Mesendoderm (in vitro differentiated cells): ENCODE data around the gene NUAK2. TPM values are rescaled to one million over a fixed set of nuclear protein-coding genes. Genes with fewer than 3 reads are reported as not detected.

Experiments
- DNase-seq: peaks from one replicate; pipeline ENCODE4 v3.0.0; 2013
- H2AK5ac ChIP-seq: 2 replicates; pipeline ENCODE4 v1.6.1; 2013; ENCODE audit warnings: low read length, inconsistent platforms
- H2BK120ac ChIP-seq: 2 replicates; pipeline ENCODE4 v1.6.1; 2013; ENCODE audit warnings: low read depth, mild to moderate bottlenecking, low read length, moderate library complexity, mixed read lengths
- H2BK15ac ChIP-seq: replicated peaks from 2 replicates; pipeline ENCODE4 v1.6.1; 2013; ENCODE audit warnings: low read depth, mild to moderate bottlenecking, moderate library complexity
- H2BK5ac ChIP-seq: 2 replicates; pipeline ENCODE4 v1.6.1; 2013; ENCODE audit warnings: low read length, inconsistent platforms
- H3K18ac ChIP-seq: 2 replicates; pipeline ENCODE4 v1.6.1; 2013; ENCODE audit warnings: mild to moderate bottlenecking, low read length, mixed read lengths
- H3K23ac ChIP-seq: one replicate; pipeline ENCODE4 v1.6.1; 2013; ENCODE audit warnings: low read length
- H3K27ac ChIP-seq: 2 replicates; pipeline ENCODE4 v1.5.1; 2013; ENCODE audit warnings: low read depth, mild to moderate bottlenecking, inconsistent platforms, low read length, moderate library complexity
- H3K27me3 ChIP-seq: 2 replicates; pipeline ENCODE4 v1.6.1; 2013; ENCODE audit warnings: low read length, control low read depth, mild to moderate bottlenecking, inconsistent platforms; ENCODE audit not compliant: insufficient read depth, poor library complexity
- H3K36me3 ChIP-seq: 2 replicates; pipeline ENCODE4 v1.6.1; 2013; ENCODE audit warnings: low read length, inconsistent platforms; ENCODE audit not compliant: control insufficient read depth, insufficient read depth
- H3K4ac ChIP-seq: one replicate; pipeline ENCODE4 v1.6.1; 2013; ENCODE audit warnings: low read depth, mild to moderate bottlenecking, low read length, moderate library complexity
- H3K4me1 ChIP-seq: 2 replicates; pipeline ENCODE4 v1.6.1; 2013; ENCODE audit warnings: low read depth, low read length, inconsistent platforms; ENCODE audit not compliant: control insufficient read depth
- H3K4me2 ChIP-seq: 2 replicates; pipeline ENCODE4 v1.6.1; 2013; ENCODE audit warnings: low read length
- H3K4me3 ChIP-seq: 2 replicates; pipeline ENCODE4 v1.5.1; 2013; ENCODE audit warnings: mild to moderate bottlenecking, low read length
- H3K56ac ChIP-seq: one replicate; pipeline ENCODE4 v1.6.1; 2013; ENCODE audit warnings: low read length
- H3K79me1 ChIP-seq: 2 replicates; pipeline ENCODE4 v1.6.1; 2013; ENCODE audit warnings: low read length, inconsistent platforms
- H3K79me2 ChIP-seq: 2 replicates; pipeline ENCODE4 v1.6.1; 2013; ENCODE audit warnings: mild to moderate bottlenecking, low read length; ENCODE audit not compliant: control insufficient read depth, insufficient read depth
- H3K9ac ChIP-seq: 2 replicates; pipeline ENCODE4 v1.6.1; 2013; ENCODE audit warnings: low read length, inconsistent platforms
- H4K5ac ChIP-seq: one replicate; pipeline ENCODE4 v1.6.1; 2013; ENCODE audit warnings: low read length
- H4K8ac ChIP-seq: one replicate; pipeline ENCODE4 v1.6.1; 2013; ENCODE audit warnings: low read depth, mild to moderate bottlenecking, control low read depth, low read length, moderate library complexity
- WGBS: extraction: QIAGEN DNeasy Blood & Tissue Kit; methylation state at CpG from one replicate; pipeline ENCODE4 v1.1.7; 2013; ENCODE audit warnings: low lambda C conversion rate, missing lambda C conversion rate; ENCODE audit not compliant: insufficient coverage; ENCODE audit errors: extremely low coverage; 5-methylcytosine and 5-hydroxymethylcytosine counted together
- polyA plus RNA-seq, 2 experiments: library from polyadenylated mRNA; stranded (reverse); fragments of 200-250 nt; gene quantifications; one replicate each; pipeline ENCODE4 v1.2.3, GENCODE V29; 2013

NUAK2 gene
- polyA plus RNA-seq (2013, experiment 1 of 2), result 11.0 TPM
- 11.3 TPM for polyA plus RNA-seq (2013, experiment 2 of 2)

- DNase-seq, result peak; percentile 99
- H3K4ac ChIP-seq, result no peak within 1 kb of the TSS
- peak within 1 kb of the TSS; percentile 18 for H3K27ac ChIP-seq
- H3K4me1 ChIP-seq, result peaks cover 20% of the 10 kb centered on the region
- H3K9ac ChIP-seq, result peak within 1 kb of the TSS; percentile 90
- no peak within 1 kb of the TSS for H2BK120ac ChIP-seq
- peak within 1 kb of the TSS; percentile 95 for H3K4me2 ChIP-seq
- peaks cover 49% of the 10 kb centered on the region for H3K79me2 ChIP-seq
- no peaks in the 10 kb centered on the region for H3K27me3 ChIP-seq
- H3K23ac ChIP-seq, result peak within 1 kb of the TSS; percentile 11
- no peak within 1 kb of the TSS for H2AK5ac ChIP-seq
- no peak within 1 kb of the TSS for H2BK15ac ChIP-seq
- no peaks in the 10 kb centered on the region for H3K36me3 ChIP-seq
- peak within 1 kb of the TSS; percentile 91 for H3K56ac ChIP-seq
- H3K4me3 ChIP-seq, result peak within 1 kb of the TSS; percentile 87
- H3K18ac ChIP-seq, result peak within 1 kb of the TSS; percentile 43
- WGBS, result no CpG with 5 or more reads among the region's 75 CpGs
- H4K8ac ChIP-seq, result no peak within 1 kb of the TSS
- no peak within 1 kb of the TSS for H4K5ac ChIP-seq
- no peak within 1 kb of the TSS for H2BK5ac ChIP-seq
- H3K79me1 ChIP-seq, result peaks cover 6% of the 10 kb centered on the region
Measured at GRCh38 chr1:205321162-205321958, at the start of gene NUAK2. NUAK2 (minus strand) TSS chr1:205321745; CDS start chr1:205321628, 117 bp downstream.

DNA sequence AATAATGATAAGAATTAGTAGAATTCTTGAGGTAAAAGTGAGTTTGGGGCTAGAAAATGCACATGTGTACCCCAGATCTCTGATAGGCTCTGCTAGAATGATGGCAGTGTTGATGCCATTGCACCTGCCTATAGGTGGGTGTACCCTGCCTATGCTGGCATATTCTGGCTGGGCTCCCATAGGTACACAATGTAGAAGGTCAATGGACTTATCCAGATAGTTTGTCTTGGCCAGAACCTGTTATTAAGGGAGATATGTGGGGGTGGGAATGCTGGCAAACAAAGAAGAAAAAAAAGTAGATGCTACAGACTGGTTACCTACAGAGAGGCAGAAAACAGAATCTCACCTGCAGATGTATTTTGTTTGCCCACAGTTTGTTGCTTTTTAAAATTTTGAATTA, 49.2 kb upstream of the NUAK2 start:
- H2AK5ac ChIP-seq, result no peak overlapping the region
- H3K79me1 ChIP-seq, result no peaks in the 10 kb centered on the region
- no peak overlapping the region for H3K18ac ChIP-seq
- H3K4me2 ChIP-seq, result no peak overlapping the region
- no peak overlapping the region for H4K5ac ChIP-seq
- peaks cover 2% of the 10 kb centered on the region for H3K4me1 ChIP-seq
- no peak overlapping the region for H3K4ac ChIP-seq
- H3K9ac ChIP-seq, result no peak overlapping the region
- no peaks in the 10 kb centered on the region for H3K36me3 ChIP-seq
- H3K27me3 ChIP-seq, result no peaks in the 10 kb centered on the region
- no peak overlapping the region for H3K23ac ChIP-seq
- no peak overlapping the region for H3K56ac ChIP-seq
- no peaks in the 10 kb centered on the region for H3K79me2 ChIP-seq
- H2BK15ac ChIP-seq, result no peak overlapping the region
- H3K27ac ChIP-seq, result no peak overlapping the region
- no peak for DNase-seq
- no peak overlapping the region for H3K4me3 ChIP-seq
- H2BK5ac ChIP-seq, result no peak overlapping the region
- no peak overlapping the region for H2BK120ac ChIP-seq
- H4K8ac ChIP-seq, result no peak overlapping the region

DNA sequence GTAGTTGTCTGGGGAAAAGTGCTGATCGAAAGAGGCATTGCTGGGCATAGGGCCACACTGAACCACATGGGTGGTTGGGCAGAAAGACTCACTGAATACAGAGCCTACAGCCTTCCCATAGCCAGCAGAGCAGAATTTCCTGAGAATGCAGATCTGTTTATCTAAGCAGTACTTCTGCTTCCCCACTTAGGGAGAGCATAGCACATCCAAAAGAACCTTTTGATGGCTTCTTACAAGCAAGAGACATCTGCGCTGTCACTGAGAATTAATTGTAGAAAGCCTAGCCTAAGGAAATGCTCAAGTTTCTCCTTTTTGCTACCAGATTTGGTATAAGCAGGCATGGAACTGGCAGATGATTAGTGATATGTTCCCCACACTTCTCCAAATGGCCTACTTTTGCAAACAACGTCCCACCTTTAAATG, 48.2 kb upstream of the NUAK2 start:
- H4K5ac ChIP-seq, result no peak overlapping the region
- no peak overlapping the region for H3K23ac ChIP-seq
- H3K4ac ChIP-seq, result no peak overlapping the region
- no peak overlapping the region for H4K8ac ChIP-seq
- no peak overlapping the region for H3K9ac ChIP-seq
- no peak overlapping the region for H3K56ac ChIP-seq
- H3K79me1 ChIP-seq, result no peaks in the 10 kb centered on the region
- H2BK5ac ChIP-seq, result no peak overlapping the region
- no peak overlapping the region for H3K4me2 ChIP-seq
- no CpG with 5 or more reads among the region's 3 CpGs for WGBS
- H3K4me1 ChIP-seq, result peaks cover 2% of the 10 kb centered on the region
- H3K18ac ChIP-seq, result no peak overlapping the region
- H2AK5ac ChIP-seq, result no peak overlapping the region
- no peak overlapping the region for H2BK120ac ChIP-seq
- no peak overlapping the region for H3K4me3 ChIP-seq
- H2BK15ac ChIP-seq, result no peak overlapping the region
- H3K36me3 ChIP-seq, result no peaks in the 10 kb centered on the region
- H3K79me2 ChIP-seq, result no peaks in the 10 kb centered on the region
- H3K27ac ChIP-seq, result no peak overlapping the region
- no peaks in the 10 kb centered on the region for H3K27me3 ChIP-seq
- DNase-seq, result no peak

GRCh38 chr1:205368478-205368877, 46.9 kb upstream of the NUAK2 start:
- no peaks in the 10 kb centered on the region for H3K27me3 ChIP-seq
- DNase-seq, result no peak
- no peak overlapping the region for H3K4me2 ChIP-seq
- H2AK5ac ChIP-seq, result no peak overlapping the region
- no peak overlapping the region for H3K23ac ChIP-seq
- no peak overlapping the region for H3K18ac ChIP-seq
- H2BK120ac ChIP-seq, result no peak overlapping the region
- no peak overlapping the region for H3K27ac ChIP-seq
- H3K4me1 ChIP-seq, result peaks cover 2% of the 10 kb centered on the region
- H3K4me3 ChIP-seq, result no peak overlapping the region
- no peak overlapping the region for H3K56ac ChIP-seq
- no peak overlapping the region for H4K5ac ChIP-seq
- H2BK5ac ChIP-seq, result no peak overlapping the region
- H3K4ac ChIP-seq, result no peak overlapping the region
- H3K79me2 ChIP-seq, result no peaks in the 10 kb centered on the region
- H2BK15ac ChIP-seq, result no peak overlapping the region
- H3K79me1 ChIP-seq, result no peaks in the 10 kb centered on the region
- no peaks in the 10 kb centered on the region for H3K36me3 ChIP-seq
- H4K8ac ChIP-seq, result no peak overlapping the region
- no peak overlapping the region for H3K9ac ChIP-seq
- no CpG with 5 or more reads among the region's 6 CpGs for WGBS

DNA sequence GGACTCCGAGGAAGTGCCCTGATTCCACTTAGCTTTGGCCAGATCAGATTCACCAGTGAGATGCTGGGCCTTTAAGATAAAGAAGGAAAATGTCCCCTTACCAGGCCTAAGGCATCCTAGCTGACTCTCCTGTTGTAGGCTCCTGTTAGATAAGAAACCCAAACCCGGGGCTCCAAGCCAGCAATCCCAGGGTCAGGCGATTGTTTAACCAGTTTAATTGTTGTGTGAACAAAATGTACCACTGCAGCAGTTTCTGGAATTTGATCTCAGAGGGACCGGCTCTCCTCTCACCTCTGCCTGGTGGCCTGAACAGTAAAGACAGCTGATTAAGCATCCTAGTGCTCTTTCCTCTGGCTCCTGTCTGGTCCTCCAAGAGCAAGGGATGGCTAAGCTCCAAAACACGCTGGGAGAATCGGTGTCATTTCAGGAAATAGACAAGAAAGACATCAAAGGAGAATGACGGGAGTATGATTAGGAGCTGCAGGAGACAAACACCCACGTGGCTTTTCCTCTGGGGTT, 44.5 kb upstream of the NUAK2 start:
- no peak overlapping the region for H3K23ac ChIP-seq
- no peaks in the 10 kb centered on the region for H3K27me3 ChIP-seq
- no peak overlapping the region for H2BK120ac ChIP-seq
- no peak overlapping the region for H3K27ac ChIP-seq
- no peak overlapping the region for H2BK5ac ChIP-seq
- H3K4me1 ChIP-seq, result no peaks in the 10 kb centered on the region
- H2AK5ac ChIP-seq, result no peak overlapping the region
- H4K8ac ChIP-seq, result no peak overlapping the region
- no peak overlapping the region for H3K56ac ChIP-seq
- H3K4ac ChIP-seq, result no peak overlapping the region
- no peak overlapping the region for H3K18ac ChIP-seq
- H3K9ac ChIP-seq, result no peak overlapping the region
- no peaks in the 10 kb centered on the region for H3K79me1 ChIP-seq
- H3K79me2 ChIP-seq, result no peaks in the 10 kb centered on the region
- no peak overlapping the region for H3K4me2 ChIP-seq
- DNase-seq, result peak; percentile 44
- WGBS, result no CpG with 5 or more reads among the region's 8 CpGs
- H3K36me3 ChIP-seq, result no peaks in the 10 kb centered on the region
- H3K4me3 ChIP-seq, result no peak overlapping the region
- H2BK15ac ChIP-seq, result no peak overlapping the region
- no peak overlapping the region for H4K5ac ChIP-seq
